H9 (cell line): ENCODE results near the gene POU6F2. TPM values are rescaled to one million over a fixed set of nuclear protein-coding genes. Genes with fewer than 3 reads are reported as not detected.

Experiments used
- DNase-seq: peaks from one replicate; pipeline ENCODE4 v3.0.0-alpha.2; 2017
- H2AFZ ChIP-seq: one replicate; pipeline ENCODE4 v1.6.1; 2013; ENCODE audit warnings: mild to moderate bottlenecking, low read length, control low read depth, moderate library complexity
- H2AK5ac ChIP-seq: 2 replicates; pipeline ENCODE4 v1.6.1; 2013; ENCODE audit warnings: low read length, control low read depth, mixed read lengths; ENCODE audit not compliant: insufficient read length
- H2BK120ac ChIP-seq: one replicate; pipeline ENCODE4 v1.6.1; 2013; ENCODE audit warnings: low read depth, mild to moderate bottlenecking, low read length, control low read depth, inconsistent platforms; ENCODE audit not compliant: poor library complexity, severe bottlenecking
- H2BK12ac ChIP-seq: 2 replicates; pipeline ENCODE4 v1.6.1; 2013; ENCODE audit warnings: low read length, control low read depth, mixed read lengths, low read depth; ENCODE audit not compliant: insufficient read length
- H2BK15ac ChIP-seq: 2 replicates; pipeline ENCODE4 v1.6.1; 2013; ENCODE audit warnings: low read depth, low read length, control low read depth
- H2BK20ac ChIP-seq: one replicate; pipeline ENCODE4 v1.6.1; 2013; ENCODE audit warnings: low read depth, mild to moderate bottlenecking, low read length, control low read depth, inconsistent platforms; ENCODE audit not compliant: poor library complexity, severe bottlenecking
- H2BK5ac ChIP-seq: 2 replicates; pipeline ENCODE4 v1.6.1; 2013; ENCODE audit warnings: low read length, control low read depth, mixed read lengths; ENCODE audit not compliant: insufficient read length
- H3K14ac ChIP-seq: 2 replicates; pipeline ENCODE4 v1.6.1; 2013; ENCODE audit warnings: low read length, control low read depth; ENCODE audit not compliant: insufficient read depth
- H3K18ac ChIP-seq: 2 replicates; pipeline ENCODE4 v1.6.1; 2013; ENCODE audit warnings: low read depth, mild to moderate bottlenecking, mixed read lengths, low read length, control low read depth; ENCODE audit not compliant: insufficient read length
- H3K23ac ChIP-seq: 2 replicates; pipeline ENCODE4 v1.6.1; 2013; ENCODE audit warnings: low read length, control low read depth, mixed read lengths, low read depth; ENCODE audit not compliant: insufficient read length
- H3K23me2 ChIP-seq: 2 replicates; pipeline ENCODE4 v1.6.1; 2013; ENCODE audit warnings: low read depth, mild to moderate bottlenecking, mixed read lengths, low read length, control low read depth; ENCODE audit not compliant: insufficient read length, poor library complexity, severe bottlenecking
- H3K27ac ChIP-seq: 2 replicates; pipeline ENCODE4 v1.5.1; 2013; ENCODE audit warnings: low read length, control low read depth, mixed read lengths, low read depth; ENCODE audit not compliant: insufficient read length
- H3K27me3 ChIP-seq: 2 replicates; pipeline ENCODE4 v1.6.1; 2013; ENCODE audit warnings: low read length, control low read depth, inconsistent platforms; ENCODE audit not compliant: insufficient read depth
- H3K4ac ChIP-seq: 2 replicates; pipeline ENCODE4 v1.6.1; 2013; ENCODE audit warnings: low read depth, mild to moderate bottlenecking, control low read depth, inconsistent platforms, low read length, moderate library complexity
- H3K4me1 ChIP-seq: 2 replicates; pipeline ENCODE4 v1.6.1; 2013; ENCODE audit warnings: low read length, control low read depth, inconsistent platforms; ENCODE audit not compliant: insufficient read depth
- H3K4me2 ChIP-seq: 2 replicates; pipeline ENCODE4 v1.6.1; 2013; ENCODE audit warnings: low read length, control low read depth, mixed read lengths; ENCODE audit not compliant: insufficient read length, insufficient read depth
- H3K56ac ChIP-seq: 2 replicates; pipeline ENCODE4 v1.6.1; 2013; ENCODE audit warnings: low read depth, mild to moderate bottlenecking, mixed read lengths, low read length, control low read depth; ENCODE audit not compliant: insufficient read length
- H3K79me1 ChIP-seq: 2 replicates; pipeline ENCODE4 v1.6.1; 2013; ENCODE audit warnings: low read depth, mild to moderate bottlenecking, moderate library complexity, low read length, control low read depth, inconsistent platforms; ENCODE audit not compliant: insufficient read depth, poor library complexity, severe bottlenecking
- H3K79me2 ChIP-seq: 2 replicates; pipeline ENCODE4 v1.6.1; 2013; ENCODE audit warnings: low read length, control low read depth, inconsistent platforms; ENCODE audit not compliant: insufficient read depth
- H3K9ac ChIP-seq: 2 replicates; pipeline ENCODE4 v1.6.1; 2013; ENCODE audit warnings: low read length, control low read depth, mixed read lengths; ENCODE audit not compliant: insufficient read length; ENCODE audit errors: extremely low read depth
- H3K9me3 ChIP-seq: one replicate; pipeline ENCODE4 v1.6.1; 2013; ENCODE audit warnings: low read depth, low read length, inconsistent platforms; ENCODE audit not compliant: control insufficient read depth
- H3T11ph ChIP-seq: one replicate; pipeline ENCODE4 v1.6.1; 2013; ENCODE audit warnings: mild to moderate bottlenecking, low read length, control low read depth, inconsistent platforms
- H4K20me1 ChIP-seq: one replicate; pipeline ENCODE4 v1.6.1; 2013; ENCODE audit not compliant: control insufficient read depth, insufficient read length, insufficient read depth
- H4K5ac ChIP-seq: 2 replicates; pipeline ENCODE4 v1.6.1; 2013; ENCODE audit warnings: low read depth, mild to moderate bottlenecking, mixed read lengths, low read length, control low read depth; ENCODE audit not compliant: insufficient read length
- H4K8ac ChIP-seq: replicated peaks from 2 replicates; pipeline ENCODE4 v1.6.1; 2013; ENCODE audit warnings: low read length, control low read depth, mixed read lengths, low read depth; ENCODE audit not compliant: insufficient read length
- H4K91ac ChIP-seq: 2 replicates; pipeline ENCODE4 v1.6.1; 2013; ENCODE audit warnings: low read depth, mild to moderate bottlenecking, moderate library complexity, mixed read lengths, low read length, control low read depth; ENCODE audit not compliant: insufficient read length
- H3K27ac Mint-ChIP-seq, 3 experiments: 2 replicates in 2 of 3; 3 replicates in 1 of 3; pipeline ENCODE4 v1.8.0; 2020 to 2021; ENCODE audit warnings: mixed read lengths in 3 of 3, mild to moderate bottlenecking in 1 of 3, moderate library complexity in 1 of 3
- H3K27me3 Mint-ChIP-seq: 2 replicates; pipeline ENCODE4 v1.8.0; 2021; ENCODE audit warnings: low read depth, mild to moderate bottlenecking, moderate library complexity, mixed read lengths
- H3K36me3 Mint-ChIP-seq, 3 experiments: 2 replicates in 2 of 3; 3 replicates in 1 of 3; pipeline ENCODE4 v1.8.0; 2020 to 2021; ENCODE audit warnings: low read depth in 3 of 3, mixed read lengths in 3 of 3; ENCODE audit not compliant: insufficient read depth in 1 of 3
- H3K4me1 Mint-ChIP-seq, 2 experiments: 2 replicates each; pipeline ENCODE4 v1.8.0; 2020; ENCODE audit warnings: mixed read lengths in 2 of 2
- H3K4me3 Mint-ChIP-seq, 2 experiments: 2 replicates in 1 of 2; 3 replicates in 1 of 2; pipeline ENCODE4 v1.8.0; 2020 to 2021; ENCODE audit warnings: mild to moderate bottlenecking in 2 of 2, mixed read lengths in 2 of 2, moderate library complexity in 1 of 2
- H3K9me3 Mint-ChIP-seq, 2 experiments: 2 replicates in 1 of 2; 3 replicates in 1 of 2; pipeline ENCODE4 v1.8.0; 2020; ENCODE audit warnings: mild to moderate bottlenecking in 2 of 2, mixed read lengths in 2 of 2, moderate library complexity in 1 of 2
- CTCF ChIP-seq: fragments of 200-600 bp; sonication (generic); conservative IDR thresholded peaks from 3 replicates; pipeline ENCODE4 v1.8.0; 2021; ENCODE audit warnings: antibody characterized with exemption, mild to moderate bottlenecking
- WGBS: extraction: QIAGEN DNeasy Blood & Tissue Kit; methylation state at CpG from one replicate; pipeline ENCODE4 v1.1.7; 2013; ENCODE audit warnings: missing lambda C conversion rate, low lambda C conversion rate, mixed read lengths; ENCODE audit not compliant: insufficient read length; ENCODE audit errors: extremely low coverage; 5-methylcytosine and 5-hydroxymethylcytosine counted together
- total RNA-seq: library from RNA; stranded (reverse); gene quantifications from 2 replicates; pipeline ENCODE4 v1.2.1, GENCODE V29; 2021

The POU6F2 gene
- total RNA-seq, 1 experiment from 2014 or later, result 1.9 TPM

GRCh38 chr7:38951213-38951612 is 26.5 kb upstream of the POU6F2 start:
- no peak overlapping the region for H2AFZ ChIP-seq
- Mint-ChIP-seq H3K9me3 (no peaks in the 10 kb centered on the region; a peak in 1 of 5 replicates), H3K4me3 (no peak overlapping the region), H3K4me1 (peaks cover 2 to 4% of the 10 kb centered on the region in 2 experiments; a peak in 3 of 4 replicates), H3K27me3 (no peaks in the 10 kb centered on the region), H3K36me3 (no peaks in the 10 kb centered on the region), H3K27ac (no peak overlapping the region; a peak in 1 of 7 replicates)
- H3K9ac ChIP-seq, result no peak overlapping the region
- no peak overlapping the region for H2BK120ac ChIP-seq
- H4K91ac ChIP-seq, result no peak overlapping the region
- no peak overlapping the region for H3K4ac ChIP-seq
- H3K18ac ChIP-seq, result no peak overlapping the region
- no peak for TF ChIP-seq CTCF
- H3K79me2 ChIP-seq, result no peaks in the 10 kb centered on the region
- no peak overlapping the region for H2AK5ac ChIP-seq
- no peak overlapping the region for H2BK12ac ChIP-seq
- no peak overlapping the region for H3K14ac ChIP-seq
- H3K4me1 ChIP-seq, result no peaks in the 10 kb centered on the region
- H3T11ph ChIP-seq, result no peak overlapping the region
- H3K23ac ChIP-seq, result no peak overlapping the region
- no peak overlapping the region for H2BK15ac ChIP-seq
- no peak overlapping the region for H4K8ac ChIP-seq
- no CpG with 5 or more reads among the region's 6 CpGs for WGBS
- H3K27ac ChIP-seq, result no peak overlapping the region
- H3K23me2 ChIP-seq, result no peaks in the 10 kb centered on the region
- H3K27me3 ChIP-seq, result no peaks in the 10 kb centered on the region
- H3K9me3 ChIP-seq, result no peaks in the 10 kb centered on the region
- no peak for DNase-seq
- H3K79me1 ChIP-seq, result no peaks in the 10 kb centered on the region
- H2BK5ac ChIP-seq, result no peak overlapping the region
- no peaks in the 10 kb centered on the region for H4K20me1 ChIP-seq
- H3K4me2 ChIP-seq, result no peak overlapping the region
- H4K5ac ChIP-seq, result no peak overlapping the region
- no peak overlapping the region for H2BK20ac ChIP-seq
- H3K56ac ChIP-seq, result no peak overlapping the region
